K562 treated with DMSO at 1 percent for 4 hours (cell line): Measurements from ENCODE around the gene SUN2. TPM values are rescaled to one million over a fixed set of nuclear protein-coding genes. Genes with fewer than 3 reads are reported as not detected.

ENCODE experiments used
- total RNA-seq: library from RNA; unstranded; fragments of 300-600 nt; gene quantifications from 2 replicates; pipeline ENCODE4 v1.2.3, GENCODE V29; 2022; ENCODE audit not compliant: insufficient read depth

The SUN2 gene, protein sequence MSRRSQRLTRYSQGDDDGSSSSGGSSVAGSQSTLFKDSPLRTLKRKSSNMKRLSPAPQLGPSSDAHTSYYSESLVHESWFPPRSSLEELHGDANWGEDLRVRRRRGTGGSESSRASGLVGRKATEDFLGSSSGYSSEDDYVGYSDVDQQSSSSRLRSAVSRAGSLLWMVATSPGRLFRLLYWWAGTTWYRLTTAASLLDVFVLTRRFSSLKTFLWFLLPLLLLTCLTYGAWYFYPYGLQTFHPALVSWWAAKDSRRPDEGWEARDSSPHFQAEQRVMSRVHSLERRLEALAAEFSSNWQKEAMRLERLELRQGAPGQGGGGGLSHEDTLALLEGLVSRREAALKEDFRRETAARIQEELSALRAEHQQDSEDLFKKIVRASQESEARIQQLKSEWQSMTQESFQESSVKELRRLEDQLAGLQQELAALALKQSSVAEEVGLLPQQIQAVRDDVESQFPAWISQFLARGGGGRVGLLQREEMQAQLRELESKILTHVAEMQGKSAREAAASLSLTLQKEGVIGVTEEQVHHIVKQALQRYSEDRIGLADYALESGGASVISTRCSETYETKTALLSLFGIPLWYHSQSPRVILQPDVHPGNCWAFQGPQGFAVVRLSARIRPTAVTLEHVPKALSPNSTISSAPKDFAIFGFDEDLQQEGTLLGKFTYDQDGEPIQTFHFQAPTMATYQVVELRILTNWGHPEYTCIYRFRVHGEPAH
- 58.8 and 70.5 TPM in 2 replicates for total RNA-seq

DNA sequence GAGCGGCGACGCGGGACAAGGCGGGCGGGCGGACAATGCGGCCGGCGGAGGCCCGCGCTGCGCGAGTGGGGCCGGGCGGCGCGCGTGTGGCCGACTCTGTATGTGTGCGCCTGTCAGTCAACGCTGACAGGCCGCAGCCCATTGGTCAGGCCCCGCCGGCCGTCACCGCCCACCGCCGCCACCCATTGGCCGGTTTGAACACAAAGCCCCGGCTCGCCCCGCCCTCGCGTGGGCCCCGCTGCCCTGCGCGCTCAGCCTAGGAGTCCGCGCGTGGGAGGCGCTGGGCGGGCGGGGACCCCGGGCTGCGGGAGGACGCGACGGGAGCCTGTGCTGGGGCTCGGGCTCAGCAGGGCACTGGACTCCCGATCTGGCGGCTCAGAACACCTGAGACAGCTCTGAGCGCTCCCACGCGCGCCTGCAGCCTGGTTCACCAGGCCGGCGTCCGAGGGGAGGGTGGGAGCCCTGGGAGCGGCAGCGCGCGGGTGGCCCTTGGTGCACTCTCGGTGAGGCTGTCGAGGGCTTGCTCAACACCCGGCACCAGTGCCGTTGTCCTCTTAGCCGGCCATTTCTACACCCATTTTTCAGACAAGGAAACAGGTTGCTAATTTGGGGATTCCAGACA, at the start of gene SUN2:
Gene SUN2 (minus strand): TSS at position 88 of the 622 bp plus-strand sequence. CDS start 3,370 bp downstream, outside the sequence.

DNA sequence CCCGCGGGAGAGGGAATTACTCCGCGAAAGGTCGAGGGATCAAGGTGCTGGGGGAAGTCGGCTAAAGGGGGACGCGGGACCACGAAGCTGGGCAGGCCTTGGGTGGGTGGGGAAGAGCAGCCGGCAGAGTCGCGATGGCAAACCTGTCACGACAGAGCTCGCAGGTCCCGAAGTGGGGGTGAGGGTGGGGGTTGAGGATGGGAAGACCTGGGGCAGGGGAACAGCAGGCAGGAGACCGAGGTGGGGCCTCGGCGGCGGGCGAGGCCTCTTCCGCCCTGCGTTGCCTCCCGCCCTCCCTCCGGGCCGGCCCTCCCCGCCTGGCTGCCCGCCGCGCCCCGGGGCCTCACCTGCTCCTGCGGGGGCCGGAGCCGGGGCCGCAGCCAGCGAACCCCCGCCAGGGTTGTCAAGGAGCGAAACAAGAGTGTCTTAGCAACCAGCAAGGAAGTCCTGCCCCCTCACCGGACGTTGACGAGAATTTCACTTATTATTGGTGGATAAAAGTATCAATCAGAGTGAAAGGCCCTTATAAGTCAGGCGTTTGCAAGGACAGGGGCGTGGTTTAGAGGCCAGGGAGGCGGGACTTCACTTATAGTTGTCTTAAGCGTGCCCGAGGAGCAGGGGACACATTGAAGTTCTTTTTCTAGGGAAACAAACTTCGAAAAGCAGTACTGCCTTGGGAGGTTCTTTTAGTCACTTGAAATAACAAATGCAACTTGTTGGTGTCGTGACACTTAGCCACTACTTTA, 38.1 kb upstream of the SUN2 start, which contains the start of gene DNAL4:
Gene DNAL4 (minus strand): TSS at position 423 of the 746 bp plus-strand sequence. CDS start 11,412 bp downstream, outside the sequence.

DNA sequence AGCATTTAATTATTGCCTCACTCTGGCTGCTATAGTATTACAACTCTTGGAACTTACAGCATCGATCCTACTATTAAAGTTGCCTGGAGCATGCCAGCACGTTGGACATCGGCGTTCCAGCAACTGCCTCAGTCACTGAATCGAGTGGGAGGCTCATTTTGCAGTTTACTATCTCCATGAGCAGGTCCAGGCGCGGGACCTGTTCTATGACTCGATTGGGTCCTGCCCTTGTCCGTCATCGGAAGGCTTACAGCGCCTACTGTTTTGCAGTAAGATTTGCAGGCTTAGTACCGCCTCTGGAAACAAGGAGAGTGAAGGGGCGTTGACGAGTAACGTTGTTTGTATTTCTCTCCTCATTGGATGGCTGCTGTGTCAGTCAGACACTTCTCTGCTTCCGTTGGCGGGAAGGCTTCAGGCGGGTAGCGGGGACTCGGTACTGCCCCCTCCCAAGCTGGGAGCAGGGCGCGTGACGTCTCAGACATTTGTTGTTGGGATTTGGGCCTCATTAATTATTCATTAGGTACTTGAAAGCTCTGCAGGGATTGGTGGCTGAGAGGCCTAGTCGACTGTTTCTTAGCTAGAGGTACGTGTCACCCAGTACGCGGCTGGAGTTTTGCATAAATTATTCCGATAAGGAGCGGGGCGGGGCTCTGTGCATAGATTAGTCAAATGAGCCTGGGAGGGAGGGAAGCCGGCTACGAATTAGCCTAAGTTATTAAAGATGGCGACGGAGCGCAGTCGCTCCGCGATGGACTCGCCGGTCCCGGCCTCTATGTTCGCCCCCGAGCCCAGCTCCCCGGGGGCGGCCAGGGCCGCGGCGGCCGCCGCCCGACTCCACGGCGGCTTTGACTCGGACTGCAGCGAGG, 50.3 kb downstream of the SUN2 start, which contains the start of gene GTPBP1:
Gene GTPBP1 (plus strand): TSS at position 710 of the 866 bp plus-strand sequence. CDS start 12 bp downstream, at position 722.

DNA sequence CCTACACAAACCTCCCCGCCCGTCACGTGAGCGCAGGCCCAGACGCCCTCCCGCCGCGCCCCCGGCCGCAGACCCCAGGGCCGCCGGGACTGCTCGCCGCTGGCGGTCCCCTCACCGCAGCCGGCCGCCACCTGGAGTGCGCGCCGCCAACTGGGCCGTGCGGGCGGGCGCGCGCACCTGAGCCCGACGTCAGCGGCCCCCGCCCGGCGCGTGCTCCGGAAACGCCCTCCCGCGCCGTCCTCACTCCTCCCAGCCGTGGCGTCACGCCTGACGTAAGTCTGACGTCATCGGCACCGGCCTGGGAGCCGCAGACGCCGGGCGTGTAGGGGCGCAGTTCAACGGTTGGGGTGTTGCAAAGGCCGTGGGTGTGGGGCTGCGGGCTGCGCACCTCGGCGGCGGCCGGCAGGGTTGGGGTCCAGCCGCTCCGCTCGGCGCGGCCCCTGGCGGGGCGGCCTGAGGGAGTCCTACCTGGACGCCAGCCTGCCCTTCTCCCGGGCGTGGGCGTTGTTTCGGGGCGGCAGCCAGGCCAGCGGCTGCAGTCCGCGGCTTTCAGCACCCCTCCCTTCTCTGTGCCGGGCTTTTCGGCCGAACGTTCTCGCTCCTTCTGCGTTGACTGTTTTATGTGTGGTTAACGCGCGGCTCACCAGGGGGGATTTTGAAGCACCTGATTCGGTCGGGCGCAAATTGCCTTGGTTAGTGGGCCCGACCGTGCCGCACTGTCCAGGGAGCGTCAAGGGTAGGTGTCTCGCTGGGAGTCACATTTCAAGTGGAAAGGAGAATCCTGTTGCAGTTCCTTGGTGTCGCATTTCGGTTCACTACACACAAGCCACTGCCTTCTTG, 54.8 kb downstream of the SUN2 start, which contains the start of gene JOSD1:
Gene JOSD1 (minus strand): TSS at position 155 of the 840 bp plus-strand sequence. CDS start 956 bp downstream, outside the sequence.

Other genes with a start within 250 kb of the SUN2 start
- gene DDX17, start 249.7 kb downstream of the SUN2 start, total RNA-seq: 88.7 and 121 TPM in 2 replicates
- gene DMC1, start 185.8 kb downstream of the SUN2 start, total RNA-seq: 1.6 and 1.8 TPM in 2 replicates
- 0.18 TPM in 1 of 2 replicates, not detected in the other for gene FAM227A, start 99.6 kb downstream of the SUN2 start, total RNA-seq
- 5.3 and 10.2 TPM in 2 replicates for gene CBY1, start 99.4 kb downstream of the SUN2 start, total RNA-seq
- 9.8 and 11.7 TPM in 2 replicates for gene TOMM22, start 74.0 kb downstream of the SUN2 start, total RNA-seq
- 28.2 and 31.0 TPM in 2 replicates for gene JOSD1, start 55.1 kb downstream of the SUN2 start, total RNA-seq
- 15.0 and 27.6 TPM in 2 replicates for gene GTPBP1, start 50.1 kb downstream of the SUN2 start, total RNA-seq
- 13.0 and 16.8 TPM in 2 replicates for gene DNAL4, start 38.1 kb upstream of the SUN2 start, total RNA-seq
- 3.1 and 5.0 TPM in 2 replicates for gene NPTXR, start 88.0 kb upstream of the SUN2 start, total RNA-seq
- 6.0 and 6.8 TPM in 2 replicates for gene CBX6, start 116.2 kb upstream of the SUN2 start, total RNA-seq
- gene APOBEC3A, start 201.6 kb upstream of the SUN2 start, total RNA-seq: not detected in 2 replicates
- 63.6 and 66.8 TPM in 2 replicates for gene APOBEC3B, start 226.3 kb upstream of the SUN2 start, total RNA-seq